NCI-H1694 (cell line): Measurements from ENCODE around the gene LGALS8.
"Not testable (repeated sequence)": the region's sequence is repeated elsewhere in the genome, so short reads cannot be mapped to it uniquely, and the experiment has no call there.

Source experiments
- DNase-seq: peaks from one replicate; lab custom pipeline; 2025; lab: John Stamatoyannopoulos, UW

Gene LGALS8

GRCh38 chr1:236540813-236541465 is 17.2 kb downstream of the LGALS8 start:
- no peak for DNase-seq

- no peak for DNase-seq
These were observed 17.9 kb downstream of the LGALS8 start for GRCh38 chr1:236541710-236542109.

GRCh38 chr1:236543065-236543669 is 19.4 kb downstream of the LGALS8 start:
- DNase-seq, result no peak

- DNase-seq, result no peak
These were observed 21.9 kb downstream of the LGALS8 start for GRCh38 chr1:236545621-236546169.

- no peak for DNase-seq
These were observed 24.7 kb downstream of the LGALS8 start for GRCh38 chr1:236548452-236548851.

GRCh38 chr1:236550961-236551851 is 27.4 kb downstream of the LGALS8 start:
- no peak for DNase-seq

- DNase-seq, result no peak
These were observed 28.3 kb downstream of the LGALS8 start for GRCh38 chr1:236552096-236552495.

GRCh38 chr1:236552901-236553300 is 29.1 kb downstream of the LGALS8 start:
- DNase-seq, result no peak

- DNase-seq, result no peak
These were observed 29.6 kb downstream of the LGALS8 start for GRCh38 chr1:236553370-236553769.

GRCh38 chr1:236556606-236557005 is 32.8 kb downstream of the LGALS8 start:
- DNase-seq, result no peak

GRCh38 chr1:236558081-236558480 is 34.3 kb downstream of the LGALS8 start:
- DNase-seq, result no peak

GRCh38 chr1:236558846-236559245 is 35.1 kb downstream of the LGALS8 start:
- DNase-seq, result no peak

- DNase-seq, result no peak
These were observed 36.5 kb downstream of the LGALS8 start for GRCh38 chr1:236560213-236560771.

- no peak for DNase-seq
These were observed 38.2 kb downstream of the LGALS8 start for GRCh38 chr1:236561976-236562375.

- no peak for DNase-seq
These were observed 41.7 kb downstream of the LGALS8 start for GRCh38 chr1:236565530-236565929.

GRCh38 chr1:236568285-236568894 is 44.6 kb downstream of the LGALS8 start:
- DNase-seq, result no peak

- no peak for DNase-seq
These were observed 51.7 kb downstream of the LGALS8 start for GRCh38 chr1:236575523-236575922.

GRCh38 chr1:236576004-236576403 is 52.2 kb downstream of the LGALS8 start:
- DNase-seq, result no peak

- not testable (repeated sequence) for DNase-seq
These were observed 53.3 kb downstream of the LGALS8 start for GRCh38 chr1:236577041-236577440.

GRCh38 chr1:236578661-236579060 is 54.9 kb downstream of the LGALS8 start:
- DNase-seq, result no peak

- not testable (repeated sequence) for DNase-seq
These were observed 56.6 kb downstream of the LGALS8 start for GRCh38 chr1:236580404-236580803.

GRCh38 chr1:236581528-236581927 is 57.7 kb downstream of the LGALS8 start:
- DNase-seq, result no peak
